Right forelimb (tissue), 1 donor: ENCODE results near the gene STX19.
"Not testable (repeated sequence)": the region's sequence is repeated elsewhere in the genome, so short reads cannot be mapped to it uniquely, and the experiment has no call there.

ENCODE experiments used
- DNase-seq: peaks from one replicate; pipeline ENCODE4 v3.0.0-alpha.2; 2018

STX19 gene

GRCh38 chr3:94028093-94028837, at the start of gene STX19:
Gene STX19, minus strand, starts transcription at chr3:94028597. Its CDS starts 13,328 bp downstream, at chr3:94015269.
- DNase-seq: no peak

GRCh38 chr3:94076055-94076454, 47.7 kb upstream of the STX19 start:
- DNase-seq: no peak

GRCh38 chr3:94071713-94072284, 43.4 kb upstream of the STX19 start:
- DNase-seq: no peak

- DNase-seq: no peak
These were observed 42.0 kb upstream of the STX19 start for GRCh38 chr3:94070341-94070911.

GRCh38 chr3:94069194-94069813, 40.9 kb upstream of the STX19 start:
- DNase-seq: no peak

GRCh38 chr3:94066506-94067500, 38.4 kb upstream of the STX19 start:
- no peak for DNase-seq

- no peak for DNase-seq
These were observed 37.6 kb upstream of the STX19 start for GRCh38 chr3:94065819-94066480.

GRCh38 chr3:94065122-94065521, 36.7 kb upstream of the STX19 start:
- DNase-seq: no peak

GRCh38 chr3:94064243-94064860, 36.0 kb upstream of the STX19 start:
- no peak for DNase-seq

GRCh38 chr3:94063496-94064119, 35.2 kb upstream of the STX19 start:
- no peak for DNase-seq

- peak; percentile 92 for DNase-seq
These were observed 34.4 kb upstream of the STX19 start, which contains the start of the genes DHFR2 and NSUN3 for GRCh38 chr3:94062513-94063404. Gene DHFR2, minus strand, starts transcription at chr3:94062916. Its CDS starts 1,405 bp downstream, at chr3:94061511. Gene NSUN3, plus strand, starts transcription at chr3:94063061. Its CDS starts 66 bp downstream, at chr3:94063127.

GRCh38 chr3:94061297-94061696, 32.9 kb upstream of the STX19 start:
- no peak for DNase-seq

- DNase-seq: no peak
These were observed 22.1 kb upstream of the STX19 start for GRCh38 chr3:94050546-94050945.

- DNase-seq: no peak
These were observed 20.9 kb upstream of the STX19 start for GRCh38 chr3:94049267-94049666.

GRCh38 chr3:94046533-94046932, 18.1 kb upstream of the STX19 start:
- DNase-seq: no peak

GRCh38 chr3:94044100-94044936, 15.9 kb upstream of the STX19 start:
- not testable (repeated sequence) for DNase-seq

GRCh38 chr3:94043285-94043684, 14.9 kb upstream of the STX19 start:
- no peak for DNase-seq

- no peak for DNase-seq
These were observed 8.6 kb upstream of the STX19 start for GRCh38 chr3:94036909-94037507.
